ENCODE measurements around the gene RAI1.
"Not testable (repeated sequence)": the region's sequence is repeated elsewhere in the genome, so short reads cannot be mapped to it uniquely, and the experiment has no call there.

The RAI1 gene, protein sequence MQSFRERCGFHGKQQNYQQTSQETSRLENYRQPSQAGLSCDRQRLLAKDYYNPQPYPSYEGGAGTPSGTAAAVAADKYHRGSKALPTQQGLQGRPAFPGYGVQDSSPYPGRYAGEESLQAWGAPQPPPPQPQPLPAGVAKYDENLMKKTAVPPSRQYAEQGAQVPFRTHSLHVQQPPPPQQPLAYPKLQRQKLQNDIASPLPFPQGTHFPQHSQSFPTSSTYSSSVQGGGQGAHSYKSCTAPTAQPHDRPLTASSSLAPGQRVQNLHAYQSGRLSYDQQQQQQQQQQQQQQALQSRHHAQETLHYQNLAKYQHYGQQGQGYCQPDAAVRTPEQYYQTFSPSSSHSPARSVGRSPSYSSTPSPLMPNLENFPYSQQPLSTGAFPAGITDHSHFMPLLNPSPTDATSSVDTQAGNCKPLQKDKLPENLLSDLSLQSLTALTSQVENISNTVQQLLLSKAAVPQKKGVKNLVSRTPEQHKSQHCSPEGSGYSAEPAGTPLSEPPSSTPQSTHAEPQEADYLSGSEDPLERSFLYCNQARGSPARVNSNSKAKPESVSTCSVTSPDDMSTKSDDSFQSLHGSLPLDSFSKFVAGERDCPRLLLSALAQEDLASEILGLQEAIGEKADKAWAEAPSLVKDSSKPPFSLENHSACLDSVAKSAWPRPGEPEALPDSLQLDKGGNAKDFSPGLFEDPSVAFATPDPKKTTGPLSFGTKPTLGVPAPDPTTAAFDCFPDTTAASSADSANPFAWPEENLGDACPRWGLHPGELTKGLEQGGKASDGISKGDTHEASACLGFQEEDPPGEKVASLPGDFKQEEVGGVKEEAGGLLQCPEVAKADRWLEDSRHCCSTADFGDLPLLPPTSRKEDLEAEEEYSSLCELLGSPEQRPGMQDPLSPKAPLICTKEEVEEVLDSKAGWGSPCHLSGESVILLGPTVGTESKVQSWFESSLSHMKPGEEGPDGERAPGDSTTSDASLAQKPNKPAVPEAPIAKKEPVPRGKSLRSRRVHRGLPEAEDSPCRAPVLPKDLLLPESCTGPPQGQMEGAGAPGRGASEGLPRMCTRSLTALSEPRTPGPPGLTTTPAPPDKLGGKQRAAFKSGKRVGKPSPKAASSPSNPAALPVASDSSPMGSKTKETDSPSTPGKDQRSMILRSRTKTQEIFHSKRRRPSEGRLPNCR (N-terminal part only)

DNA sequence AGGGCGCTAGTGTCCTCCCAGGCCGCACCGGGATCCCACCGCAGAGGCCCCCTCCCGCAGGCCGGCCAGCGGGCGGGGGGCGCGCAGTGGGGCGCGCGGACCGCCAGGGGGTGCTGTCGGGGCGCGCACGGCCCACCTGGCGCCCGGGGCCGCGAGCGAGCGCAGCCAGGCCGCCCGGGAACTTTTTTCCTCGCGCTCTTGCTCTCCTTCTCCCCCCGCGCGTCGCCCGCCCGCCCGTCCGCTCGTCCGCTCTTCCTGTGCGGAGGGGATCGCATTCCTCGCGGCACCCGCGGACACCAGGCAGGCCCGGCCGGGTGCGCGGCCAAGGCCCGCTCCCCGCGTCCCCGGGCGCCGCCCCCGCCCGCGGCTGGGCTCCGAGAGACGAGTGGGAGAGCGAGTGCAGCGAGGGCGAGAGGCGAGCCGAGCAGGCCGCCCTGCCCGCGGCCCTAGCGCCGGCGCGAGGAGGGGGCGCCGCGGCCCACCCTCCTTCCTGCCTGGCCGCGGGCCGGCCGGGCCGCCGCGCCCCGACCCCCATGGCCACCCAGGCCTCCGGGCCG is at the start of gene RAI1:
Gene RAI1, plus strand, starts transcription at position 272 of the 557 bp plus-strand sequence. CDS start 111,491 bp downstream, outside the sequence.
- DNase-seq (ENCODE audit: low spot score): peak; percentile 85

DNA sequence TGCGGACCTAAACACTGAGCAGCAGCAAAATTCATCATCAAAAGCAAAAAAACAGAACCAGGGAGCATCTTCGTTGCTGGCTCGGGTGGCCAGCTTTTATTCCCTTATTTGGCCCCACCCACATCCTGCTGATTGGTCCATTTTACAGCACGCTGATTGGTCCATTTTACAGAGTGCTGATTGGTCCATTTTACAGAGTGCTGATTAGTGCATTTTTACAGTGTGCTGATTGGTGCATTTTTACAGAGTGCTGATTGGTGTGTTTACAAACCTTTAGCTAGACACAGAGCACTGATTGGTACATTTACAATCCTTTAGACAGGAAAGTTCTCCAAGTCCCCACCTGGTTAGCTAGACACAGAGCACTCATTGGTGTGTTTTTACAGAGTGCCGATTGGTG is 48.6 kb upstream of the RAI1 start:
- not testable (repeated sequence) for DNase-seq (ENCODE audit: low spot score)

DNA sequence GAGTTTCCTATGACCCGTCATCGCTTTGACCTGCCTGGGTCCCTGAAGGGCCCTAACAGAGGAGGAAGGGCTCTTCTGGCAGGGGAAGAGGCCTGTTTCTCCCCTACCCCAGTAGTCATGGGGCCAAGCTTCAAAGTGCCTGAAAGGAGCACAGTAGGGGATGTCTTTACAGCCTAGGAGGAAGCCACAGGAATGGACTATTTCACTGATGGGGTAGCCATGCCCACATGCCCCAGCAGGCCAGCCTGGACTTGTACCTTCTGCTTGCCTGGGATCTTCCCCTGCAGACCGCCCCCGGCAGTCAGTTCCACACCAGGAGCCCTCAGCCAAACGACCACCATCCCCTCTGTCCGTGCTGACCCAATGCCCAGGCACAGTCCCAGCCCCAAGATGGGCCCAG is 47.9 kb upstream of the RAI1 start:
- no peak for DNase-seq (ENCODE audit: low spot score)

DNA sequence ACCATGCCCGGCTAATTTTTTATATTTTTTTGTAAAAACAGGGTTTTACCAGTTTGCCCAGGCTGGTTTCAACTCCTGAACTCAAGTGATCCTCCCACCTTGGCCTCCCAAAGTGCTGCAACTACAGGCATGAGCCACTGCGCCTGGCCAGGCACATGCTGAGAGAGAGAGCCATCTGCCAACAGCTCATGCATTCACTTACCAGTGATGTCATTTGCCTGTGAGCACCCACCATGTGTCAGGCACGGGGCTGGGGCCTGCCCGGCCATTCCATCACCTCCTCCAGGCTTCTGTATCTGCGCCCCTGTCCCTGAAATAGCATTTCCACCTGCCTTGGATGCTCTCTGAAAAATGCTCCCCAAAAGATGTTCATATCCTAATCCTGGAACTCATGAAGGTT is 46.1 kb upstream of the RAI1 start:
- no peak for DNase-seq (ENCODE audit: low spot score)

- not testable (repeated sequence) for DNase-seq (ENCODE audit: low spot score)
Measured at GRCh38 chr17:17635537-17636271, 45.6 kb upstream of the RAI1 start.

- no peak for DNase-seq (ENCODE audit: low spot score)
Measured at GRCh38 chr17:17636272-17636885, 44.9 kb upstream of the RAI1 start.

- DNase-seq (ENCODE audit: low spot score): no peak
Measured at GRCh38 chr17:17638467-17638866, 42.8 kb upstream of the RAI1 start.

- not testable (repeated sequence) for DNase-seq (ENCODE audit: low spot score)
Measured at GRCh38 chr17:17639661-17640270, 41.5 kb upstream of the RAI1 start.

GRCh38 chr17:17641621-17642409 is 39.4 kb upstream of the RAI1 start:
- DNase-seq (ENCODE audit: low spot score): peak; percentile 77

DNA sequence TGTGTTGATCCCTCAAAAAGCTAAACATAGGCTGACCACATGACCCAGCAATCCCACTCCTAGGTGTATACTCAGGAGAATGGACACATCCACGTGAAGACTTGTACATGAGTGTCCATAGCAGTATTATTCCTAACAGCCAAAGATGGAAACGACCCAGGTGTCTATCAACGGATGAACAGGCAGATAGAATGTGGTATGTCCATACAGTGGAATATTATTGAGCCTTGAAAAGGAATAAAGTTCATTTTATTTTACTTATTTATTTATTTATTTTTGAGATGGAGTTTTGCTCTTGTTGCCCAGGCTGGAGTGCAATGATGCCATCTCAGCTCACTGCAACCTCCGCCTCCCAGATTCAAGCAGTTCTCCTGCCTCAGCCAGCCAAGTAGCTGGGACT is 36.1 kb upstream of the RAI1 start:
- DNase-seq (ENCODE audit: low spot score): not testable (repeated sequence)

GRCh38 chr17:17645961-17646360 is 35.3 kb upstream of the RAI1 start:
- DNase-seq (ENCODE audit: low spot score): no peak

DNA sequence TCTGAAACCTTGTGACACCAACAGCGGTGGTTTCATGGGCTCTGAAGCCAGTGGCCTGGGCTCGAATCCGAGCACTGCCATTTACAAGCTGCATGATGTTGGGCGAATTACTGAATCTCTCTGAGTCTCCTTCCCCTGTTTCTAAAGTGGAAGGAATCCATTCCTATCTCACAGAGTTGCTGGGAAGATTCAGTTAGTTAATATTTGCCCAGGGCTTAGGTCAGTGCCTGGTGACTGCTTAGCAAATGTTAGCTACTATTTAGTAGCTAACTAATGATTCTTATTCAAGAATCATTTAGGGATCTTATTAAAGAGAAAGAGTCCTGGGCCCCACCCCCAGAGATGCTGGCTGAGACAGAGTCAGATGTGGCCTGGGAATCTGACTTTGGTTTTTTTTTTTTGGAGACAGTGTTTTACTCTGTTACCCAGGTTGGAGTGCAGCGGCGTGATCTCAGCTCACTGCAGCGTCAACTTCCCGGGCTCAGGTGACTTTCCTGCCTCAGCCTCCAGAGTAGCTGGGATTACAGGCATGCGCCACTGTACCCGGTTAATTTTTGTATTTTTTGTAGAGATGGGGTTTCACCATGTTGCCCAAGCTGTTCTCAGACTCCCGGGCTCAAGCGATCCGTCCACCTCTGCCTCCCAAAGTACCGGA is 33.6 kb upstream of the RAI1 start:
- DNase-seq (ENCODE audit: low spot score): peak; percentile 57

GRCh38 chr17:17648762-17649161 is 32.5 kb upstream of the RAI1 start:
- no peak for DNase-seq (ENCODE audit: low spot score)

GRCh38 chr17:17650959-17651358 is 30.3 kb upstream of the RAI1 start:
- no peak for DNase-seq (ENCODE audit: low spot score)

DNA sequence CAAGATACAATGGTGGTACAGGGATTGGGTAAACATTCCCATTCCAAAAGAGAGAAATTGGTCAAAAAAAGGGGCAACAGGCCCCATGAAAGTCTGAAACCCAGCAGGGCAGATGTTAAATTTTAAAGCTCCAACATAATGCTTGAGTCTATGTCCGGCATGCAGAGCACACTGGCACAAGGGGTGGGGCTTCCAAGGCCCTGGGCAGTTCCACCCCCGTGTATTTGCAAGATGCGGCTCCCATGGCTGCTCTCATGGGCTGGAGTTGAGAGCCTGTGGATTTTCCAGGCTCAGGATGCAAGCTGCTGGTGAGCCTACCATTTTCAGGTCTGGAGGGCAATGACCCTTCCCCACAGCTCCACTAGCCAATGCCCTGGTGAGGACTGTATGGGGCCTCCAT is 27.9 kb upstream of the RAI1 start:
- DNase-seq (ENCODE audit: low spot score): no peak

DNA sequence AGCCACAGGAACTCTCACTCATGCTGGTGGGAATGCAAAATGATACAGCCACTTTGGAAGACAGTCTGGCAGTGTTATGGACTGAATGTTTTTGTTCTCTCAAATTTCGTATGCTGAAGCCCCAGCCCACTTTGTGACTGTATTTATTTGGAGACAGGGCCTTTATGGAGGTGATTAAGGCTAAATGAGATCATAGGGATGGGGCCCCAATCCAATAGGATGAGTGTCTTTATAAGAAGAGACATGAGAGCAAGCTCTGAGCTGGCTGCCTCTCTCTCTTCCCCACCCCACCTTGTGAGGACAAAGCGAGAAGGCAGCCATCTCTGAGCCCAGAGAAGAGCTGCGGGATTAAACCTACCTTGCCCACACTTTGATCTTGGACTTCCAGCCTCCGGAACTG is 21.9 kb upstream of the RAI1 start:
- DNase-seq (ENCODE audit: low spot score): no peak

GRCh38 chr17:17661134-17661533 is 20.1 kb upstream of the RAI1 start:
- DNase-seq (ENCODE audit: low spot score): no peak

- DNase-seq (ENCODE audit: low spot score): no peak
Measured at GRCh38 chr17:17661834-17662385, 19.3 kb upstream of the RAI1 start.

Data from kidney tubule cell (primary cell).